ENCODE data around the gene ALPI. TPM values are rescaled to one million over a fixed set of nuclear protein-coding genes. Genes with fewer than 3 reads are reported as not detected.

Gene ALPI
- total and polyA plus RNA-seq, 10 of the 15 experiments (the other 5 are each of a cell fraction or from before 2014, with no cell fraction given): not detected

DNA sequence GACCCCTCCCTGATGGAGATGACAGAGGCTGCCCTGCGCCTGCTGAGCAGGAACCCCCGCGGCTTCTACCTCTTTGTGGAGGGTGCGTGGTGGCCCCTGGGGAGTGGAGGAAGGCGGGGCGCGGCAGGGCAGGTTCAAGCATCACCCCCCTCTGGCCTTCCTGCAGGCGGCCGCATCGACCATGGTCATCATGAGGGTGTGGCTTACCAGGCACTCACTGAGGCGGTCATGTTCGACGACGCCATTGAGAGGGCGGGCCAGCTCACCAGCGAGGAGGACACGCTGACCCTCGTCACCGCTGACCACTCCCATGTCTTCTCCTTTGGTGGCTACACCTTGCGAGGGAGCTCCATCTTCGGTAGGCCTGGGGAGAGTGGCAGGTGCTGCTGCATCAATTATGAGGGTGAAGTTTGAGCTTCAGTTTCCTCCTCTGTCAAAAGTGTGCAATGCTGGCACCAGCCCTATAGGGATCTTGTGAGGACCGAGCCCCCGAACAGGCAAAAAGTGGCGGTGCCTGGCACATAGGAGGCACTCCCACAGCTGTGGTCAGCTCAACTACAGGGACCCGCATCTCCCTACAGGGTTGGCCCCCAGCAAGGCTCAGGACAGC, 2.2 kb downstream of the ALPI start:
- 50% methylated on average over 25 of the region's 25 CpGs for WGBS (ENCODE audit: insufficient coverage, insufficient replicate concordance, low lambda C conversion rate, missing lambda C conversion rate)

More for the DNA sequence above, 2.2 kb downstream of the ALPI start:
- H3K9me3 ChIP-seq (replicated peaks; ENCODE audit: control insufficient read depth, insufficient read depth, low read length): no peaks in the 10 kb centered on the region
- H3K4me3 ChIP-seq: no peak overlapping the region
- intact Hi-C loops (cut with micrococcal nuclease; ENCODE audit: unreplicated experiment) (no loop called here), in situ Hi-C loops (cut with MboI) (no loop called here)
- H4K20me1 ChIP-seq (ENCODE audit: control insufficient read depth, insufficient read depth): no peaks in the 10 kb centered on the region
- H3K36me3 ChIP-seq (ENCODE audit: control insufficient read depth in 2 of 2, insufficient read depth in 2 of 2, low read length in 1 of 2): no peaks in the 10 kb centered on the region
- H3K4me1 ChIP-seq (ENCODE audit: control insufficient read depth, insufficient read depth, low read length): no peaks in the 10 kb centered on the region
- DNase-seq (ENCODE audit: low read depth, low spot score) (no peak), FAIRE-seq (no peak), ATAC-seq (no peak)
- POLR2A ChIA-PET: no interaction called here
- SMC1A ChIA-PET (ENCODE audit: uncharacterized antibody, unreplicated experiment): no interaction called here
- no TSS peak for BruUV-seq (replicated peaks)
- H2AFZ ChIP-seq (ENCODE audit: control insufficient read depth, low read depth, low read length): no peak overlapping the region
- no peak overlapping the region for H3K9ac ChIP-seq (ENCODE audit: control insufficient read depth, insufficient read depth, low read length)
- RAD21 ChIA-PET (ENCODE audit: unreplicated experiment): no interaction called here
- no peaks in the 10 kb centered on the region for H3K79me2 ChIP-seq (ENCODE audit: control insufficient read depth, insufficient read depth, low read length)
- no peak overlapping the region for H3K4me2 ChIP-seq (ENCODE audit: control insufficient read depth, insufficient read depth)
- no peak overlapping the region for H3K27ac ChIP-seq (ENCODE audit: control insufficient read depth, insufficient read depth)
- TF ChIP-seq MXI1 (IDR thresholded peaks at IDR 0.05; ENCODE audit: low read depth, low read length) (no peak), NR2F1 (conservative IDR thresholded peaks at IDR 0.05) (no peak), CBX3 (IDR thresholded peaks at IDR 0.05; ENCODE audit: borderline replicate concordance, low read depth) (no peak), FOS (IDR thresholded peaks at IDR 0.05; ENCODE audit: borderline replicate concordance, extremely low read depth, insufficient read length) (no peak)
- TF ChIP-seq, protein P1, sequence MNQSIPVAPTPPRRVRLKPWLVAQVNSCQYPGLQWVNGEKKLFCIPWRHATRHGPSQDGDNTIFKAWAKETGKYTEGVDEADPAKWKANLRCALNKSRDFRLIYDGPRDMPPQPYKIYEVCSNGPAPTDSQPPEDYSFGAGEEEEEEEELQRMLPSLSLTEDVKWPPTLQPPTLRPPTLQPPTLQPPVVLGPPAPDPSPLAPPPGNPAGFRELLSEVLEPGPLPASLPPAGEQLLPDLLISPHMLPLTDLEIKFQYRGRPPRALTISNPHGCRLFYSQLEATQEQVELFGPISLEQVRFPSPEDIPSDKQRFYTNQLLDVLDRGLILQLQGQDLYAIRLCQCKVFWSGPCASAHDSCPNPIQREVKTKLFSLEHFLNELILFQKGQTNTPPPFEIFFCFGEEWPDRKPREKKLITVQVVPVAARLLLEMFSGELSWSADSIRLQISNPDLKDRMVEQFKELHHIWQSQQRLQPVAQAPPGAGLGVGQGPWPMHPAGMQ (IDR thresholded peaks at IDR 0.05; ENCODE audit: borderline replicate concordance): no peak
- TF ChIP-seq, protein P2, sequence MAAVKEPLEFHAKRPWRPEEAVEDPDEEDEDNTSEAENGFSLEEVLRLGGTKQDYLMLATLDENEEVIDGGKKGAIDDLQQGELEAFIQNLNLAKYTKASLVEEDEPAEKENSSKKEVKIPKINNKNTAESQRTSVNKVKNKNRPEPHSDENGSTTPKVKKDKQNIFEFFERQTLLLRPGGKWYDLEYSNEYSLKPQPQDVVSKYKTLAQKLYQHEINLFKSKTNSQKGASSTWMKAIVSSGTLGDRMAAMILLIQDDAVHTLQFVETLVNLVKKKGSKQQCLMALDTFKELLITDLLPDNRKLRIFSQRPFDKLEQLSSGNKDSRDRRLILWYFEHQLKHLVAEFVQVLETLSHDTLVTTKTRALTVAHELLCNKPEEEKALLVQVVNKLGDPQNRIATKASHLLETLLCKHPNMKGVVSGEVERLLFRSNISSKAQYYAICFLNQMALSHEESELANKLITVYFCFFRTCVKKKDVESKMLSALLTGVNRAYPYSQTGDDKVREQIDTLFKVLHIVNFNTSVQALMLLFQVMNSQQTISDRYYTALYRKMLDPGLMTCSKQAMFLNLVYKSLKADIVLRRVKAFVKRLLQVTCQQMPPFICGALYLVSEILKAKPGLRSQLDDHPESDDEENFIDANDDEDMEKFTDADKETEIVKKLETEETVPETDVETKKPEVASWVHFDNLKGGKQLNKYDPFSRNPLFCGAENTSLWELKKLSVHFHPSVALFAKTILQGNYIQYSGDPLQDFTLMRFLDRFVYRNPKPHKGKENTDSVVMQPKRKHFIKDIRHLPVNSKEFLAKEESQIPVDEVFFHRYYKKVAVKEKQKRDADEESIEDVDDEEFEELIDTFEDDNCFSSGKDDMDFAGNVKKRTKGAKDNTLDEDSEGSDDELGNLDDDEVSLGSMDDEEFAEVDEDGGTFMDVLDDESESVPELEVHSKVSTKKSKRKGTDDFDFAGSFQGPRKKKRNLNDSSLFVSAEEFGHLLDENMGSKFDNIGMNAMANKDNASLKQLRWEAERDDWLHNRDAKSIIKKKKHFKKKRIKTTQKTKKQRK (IDR thresholded peaks at IDR 0.05; ENCODE audit: low read depth, low read length): no peak
- CTCF ChIA-PET: no interaction called here
- H3K27me3 ChIP-seq (replicated peaks in 1 of 2; ENCODE audit: control insufficient read depth in 2 of 2, insufficient read depth in 2 of 2, low read length in 1 of 2): no peaks in the 10 kb centered on the region; a peak in 1 of 4 replicates
